K562 (cell line): ENCODE results near the gene CST6. TPM values are rescaled to one million over a fixed set of nuclear protein-coding genes. Genes with fewer than 3 reads are reported as not detected.
A peak's percentile ranks its signal among the peaks of the same experiment; 100 is the strongest.

Experiments used
- ATF1 ChIP-seq, 2 experiments: fragments of 450-650 bp in 1 of 2; IDR thresholded peaks; 2 replicates each; pipeline ENCODE4 v1.6.1; 2016; ENCODE audit warnings: missing compliant biosample characterization in 1 of 2, missing genetic modification characterization in 1 of 2
- CC2D1A ChIP-seq: fragments of 450-650 bp; IDR thresholded peaks from 2 replicates; pipeline ENCODE4 v1.6.1; 2017; ENCODE audit warnings: mild to moderate bottlenecking
- CSDE1 ChIP-seq, 2 experiments: fragments of 450-650 bp; IDR thresholded peaks; 2 replicates each; pipeline ENCODE4 v1.6.1; 2016; ENCODE audit warnings: mild to moderate bottlenecking in 1 of 2
- E2F3 ChIP-seq: fragments of 250-450 bp; sonication (Bioruptor Pico); IDR thresholded peaks from 2 replicates; pipeline ENCODE4 v1.4.0; 2020; ENCODE audit warnings: mild to moderate bottlenecking
- E2F8 ChIP-seq: fragments of 450-650 bp; IDR thresholded peaks from 2 replicates; pipeline ENCODE4 v1.7.1; 2018; ENCODE audit warnings: mild to moderate bottlenecking, low read depth; ENCODE audit not compliant: partially characterized antibody
- FIP1L1 ChIP-seq: fragments of 200-400 bp; formaldehyde crosslinking; IDR thresholded peaks from 2 replicates; pipeline ENCODE4 v1.6.1; 2018; ENCODE audit warnings: mild to moderate bottlenecking, low read depth, low read length; ENCODE audit not compliant: poor library complexity, severe bottlenecking
- GTF2A2 ChIP-seq: IDR thresholded peaks from 2 replicates; pipeline ENCODE4 v1.6.1; 2016; ENCODE audit warnings: mild to moderate bottlenecking, missing genetic modification characterization, missing compliant biosample characterization
- HMBOX1 ChIP-seq: sonication (generic); IDR thresholded peaks from 2 replicates; pipeline ENCODE4 v1.6.1; 2016
- ID3 ChIP-seq, 2 experiments: fragments of 250-450 bp in 1 of 2; fragments of 450-650 bp in 1 of 2; sonication (Bioruptor Pico) in 1 of 2; IDR thresholded peaks; 2 replicates each; pipeline versions ENCODE4 v1.6.1 to v1.8.0; 2016 to 2021; ENCODE audit warnings: mild to moderate bottlenecking in 2 of 2, moderate library complexity in 2 of 2, missing compliant biosample characterization in 1 of 2, missing genetic modification characterization in 1 of 2
- KAT2B ChIP-seq: IDR thresholded peaks from one replicate; pipeline ENCODE4 v1.6.1; 2012; ENCODE audit warnings: low read depth, mild to moderate bottlenecking, control low read depth, inconsistent platforms, low read length, moderate library complexity
- KDM4B ChIP-seq, 2 experiments: fragments of 450-650 bp in 1 of 2; sonication (generic) in 1 of 2; IDR thresholded peaks; 2 replicates each; pipeline ENCODE4 v1.6.1; 2016 to 2017; ENCODE audit warnings: borderline replicate concordance in 2 of 2, antibody characterized with exemption in 1 of 2, low read depth in 1 of 2, mild to moderate bottlenecking in 1 of 2
- KHSRP ChIP-seq: fragments of 450-650 bp; IDR thresholded peaks from 2 replicates; pipeline ENCODE4 v1.6.1; 2017
- KLF10 ChIP-seq: fragments of 250-450 bp; sonication (Bioruptor Pico); IDR thresholded peaks from 2 replicates; pipeline ENCODE4 v1.6.1; 2021; ENCODE audit warnings: matching md5 sums
- NFATC3 ChIP-seq: fragments of 450-650 bp; IDR thresholded peaks from 2 replicates; pipeline ENCODE4 v1.6.1; 2017; ENCODE audit warnings: mild to moderate bottlenecking
- PCBP2 ChIP-seq: fragments of 200-400 bp; formaldehyde crosslinking; IDR thresholded peaks from 2 replicates; pipeline ENCODE4 v1.6.1; 2018; ENCODE audit warnings: low read length, low read depth, mild to moderate bottlenecking, moderate library complexity; ENCODE audit not compliant: poor library complexity, severe bottlenecking
- PRPF4 ChIP-seq: fragments of 200-400 bp; formaldehyde crosslinking; IDR thresholded peaks from one replicate; pipeline ENCODE4 v1.6.1; 2017; ENCODE audit warnings: low read length, low read depth, mild to moderate bottlenecking; ENCODE audit not compliant: insufficient read depth, poor library complexity, severe bottlenecking
- RCOR1 ChIP-seq, 2 experiments: IDR thresholded peaks; 2 replicates each; pipeline ENCODE4 v1.6.1; 2012; ENCODE audit warnings: low read depth in 2 of 2, low read length in 2 of 2, borderline replicate concordance in 1 of 2, improper control_type of control experiment in 1 of 2
- RUNX1 ChIP-seq: sonication (generic); IDR thresholded peaks from 2 replicates; pipeline ENCODE4 v1.6.1; 2016; ENCODE audit warnings: antibody characterized with exemption, low read depth
- SMARCA5 ChIP-seq: fragments of 450-650 bp; IDR thresholded peaks from 2 replicates; pipeline ENCODE4 v1.6.1; 2016
- TRIM24 ChIP-seq, 2 experiments: fragments of 450-650 bp; IDR thresholded peaks; 2 replicates each; pipeline ENCODE4 v1.6.1; 2016
- ZNF224 ChIP-seq: sonication (generic); formaldehyde crosslinking; IDR thresholded peaks from 2 replicates; pipeline ENCODE4 v1.8.0; 2022; ENCODE audit warnings: mild to moderate bottlenecking, missing genetic modification reagents
- ZNF23 ChIP-seq: fragments of 250-450 bp; sonication (Bioruptor Pico); IDR thresholded peaks from 2 replicates; pipeline ENCODE4 v1.4.0; 2020; ENCODE audit warnings: mild to moderate bottlenecking
- ZNF408 ChIP-seq: fragments of 250-450 bp; sonication (Bioruptor Pico); IDR thresholded peaks from 2 replicates; pipeline ENCODE4 v1.4.0; 2020; ENCODE audit warnings: low read depth, mild to moderate bottlenecking, moderate library complexity
- polyA plus RNA-seq, 8 experiments: library from polyadenylated mRNA; depleted of rRNA in 4 of 8; stranded (reverse) in 5 of 8; unstranded in 3 of 8; fragments of >200 nt; fragmentation: Nextera tagmentation in 2 of 8; fragmentation: Illumina TruSeq in 1 of 8; extraction: Ambion mirVana in 2 of 8; extraction: Trizol in 1 of 8; gene quantifications; 2 replicates each; pipeline versions ENCODE4 v1.2.1 to v1.2.3, GENCODE V29; 2011 to 2014; ENCODE audit warnings: inconsistent platforms in 1 of 8, missing spikeins in 1 of 8
- total RNA-seq, 7 experiments: library from RNA; depleted of rRNA in 6 of 7; stranded (reverse); fragments of >200 nt in 6 of 7; fragmentation: Illumina TruSeq in 2 of 7; extraction: Trizol in 2 of 7; gene quantifications; 2 replicates each; pipeline versions ENCODE4 v1.2.1 to v1.2.3, GENCODE V29; 2011 to 2021; ENCODE audit warnings: low replicate concordance in 1 of 7
- TF ChIP-seq, protein P1 (sequence below): fragments of 250-450 bp; sonication (Bioruptor Pico); IDR thresholded peaks from 2 replicates; pipeline ENCODE4 v1.8.0; 2021; ENCODE audit warnings: moderate library complexity, mild to moderate bottlenecking, inconsistent platforms
- TF ChIP-seq, protein P2 (sequence below): fragments of 450-650 bp; IDR thresholded peaks from 2 replicates; pipeline ENCODE4 v1.6.1; 2016; ENCODE audit warnings: antibody characterized with exemption

The CST6 gene
- total and polyA plus RNA-seq, 9 of the 15 experiments (the other 6 are each of a cell fraction or from before 2014, with no cell fraction given): not detected

DNA sequence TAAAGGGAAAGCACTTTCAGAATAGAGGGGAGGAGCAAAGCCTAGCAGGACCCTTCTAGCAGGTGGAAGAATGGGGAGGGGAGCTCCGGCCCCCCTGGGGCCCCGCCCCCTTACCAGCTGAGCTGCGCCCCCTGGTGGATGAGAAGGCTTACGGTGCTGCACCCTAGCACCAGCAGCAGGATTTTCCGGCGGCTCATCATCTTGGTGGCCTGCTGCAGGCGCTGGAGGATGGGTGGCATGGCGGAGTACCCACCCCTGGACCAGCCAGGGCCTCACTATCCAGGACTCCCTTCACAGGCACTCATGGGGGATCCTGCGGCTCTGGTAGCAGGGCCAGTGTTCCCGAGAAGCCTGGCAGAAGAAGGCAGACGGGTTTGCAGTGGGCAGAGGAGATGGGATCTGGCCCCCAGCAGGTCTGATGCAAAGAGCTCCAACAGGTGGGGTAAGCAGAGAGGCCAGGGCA is 33.4 kb downstream of the CST6 start (continued):
- no peak for TF ChIP-seq KDM4B (IDR thresholded peaks at IDR 0.05; ENCODE audit: borderline replicate concordance in 2 of 2, low read depth in 1 of 2)
- no peak for TF ChIP-seq ZNF23 (CRISPR knock-in tag)
- TF ChIP-seq ZNF224 (CRISPR knock-in tag): no peak
- no peak for TF ChIP-seq KAT2B
- TF ChIP-seq E2F3 (CRISPR knock-in tag): no peak
- TF ChIP-seq E2F8: no peak
- no peak for TF ChIP-seq FIP1L1
- TF ChIP-seq NFATC3: no peak
- no peak for TF ChIP-seq HMBOX1
- TF ChIP-seq SMARCA5: no peak; the same call in 1 of the 2 replicates
- TF ChIP-seq CSDE1 (IDR thresholded peaks at IDR 0.05): no peak
- no peak for TF ChIP-seq PCBP2
- no peak for TF ChIP-seq ID3 (CRISPR knock-in tag; IDR thresholded peaks at IDR 0.05)
- no peak for TF ChIP-seq ID3 (tag; IDR thresholded peaks at IDR 0.05)
- no peak for TF ChIP-seq RUNX1
- TF ChIP-seq KLF10 (CRISPR knock-in tag): no peak
- peak in 1 of 2 experiments; percentile 64; a peak in 2 of 4 replicates for TF ChIP-seq RCOR1 (IDR thresholded peaks at IDR 0.05; ENCODE audit: borderline replicate concordance in 1 of 2, low read depth in 2 of 2, low read length in 2 of 2)
- TF ChIP-seq ATF1 (CRISPR knock-in tag; IDR thresholded peaks at IDR 0.05): no peak
- no peak; the same call in 1 of the 2 replicates for TF ChIP-seq ATF1 (tag; IDR thresholded peaks at IDR 0.05)
- TF ChIP-seq TRIM24 (IDR thresholded peaks at IDR 0.05): no peak
- no peak for TF ChIP-seq GTF2A2 (tag)
- TF ChIP-seq ZNF408 (CRISPR knock-in tag): no peak
- TF ChIP-seq, protein P1, sequence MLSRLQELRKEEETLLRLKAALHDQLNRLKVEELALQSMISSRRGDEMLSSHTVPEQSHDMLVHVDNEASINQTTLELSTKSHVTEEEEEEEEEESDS: no peak
- TF ChIP-seq PRPF4: no peak
- TF ChIP-seq, protein P2, sequence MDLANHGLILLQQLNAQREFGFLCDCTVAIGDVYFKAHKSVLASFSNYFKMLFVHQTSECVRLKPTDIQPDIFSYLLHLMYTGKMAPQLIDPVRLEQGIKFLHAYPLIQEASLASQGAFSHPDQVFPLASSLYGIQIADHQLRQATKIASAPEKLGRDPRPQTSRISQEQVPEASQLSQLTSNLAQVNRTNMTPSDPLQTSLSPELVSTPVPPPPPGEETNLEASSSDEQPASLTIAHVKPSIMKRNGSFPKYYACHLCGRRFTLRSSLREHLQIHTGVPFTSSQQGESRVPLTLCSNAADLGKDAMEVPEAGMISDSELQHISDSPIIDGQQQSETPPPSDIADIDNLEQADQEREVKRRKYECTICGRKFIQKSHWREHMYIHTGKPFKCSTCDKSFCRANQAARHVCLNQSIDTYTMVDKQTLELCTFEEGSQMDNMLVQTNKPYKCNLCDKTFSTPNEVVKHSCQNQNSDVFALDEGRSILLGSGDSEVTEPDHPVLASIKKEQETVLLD: no peak
- no peak for TF ChIP-seq CC2D1A
- no peak for TF ChIP-seq KHSRP
